SIG-M5 (cell line): ENCODE data around the gene ATXN1.

Source experiments
- DNase-seq: peaks from one replicate; lab custom pipeline; 2025; lab: John Stamatoyannopoulos, UW

The ATXN1 gene

DNA sequence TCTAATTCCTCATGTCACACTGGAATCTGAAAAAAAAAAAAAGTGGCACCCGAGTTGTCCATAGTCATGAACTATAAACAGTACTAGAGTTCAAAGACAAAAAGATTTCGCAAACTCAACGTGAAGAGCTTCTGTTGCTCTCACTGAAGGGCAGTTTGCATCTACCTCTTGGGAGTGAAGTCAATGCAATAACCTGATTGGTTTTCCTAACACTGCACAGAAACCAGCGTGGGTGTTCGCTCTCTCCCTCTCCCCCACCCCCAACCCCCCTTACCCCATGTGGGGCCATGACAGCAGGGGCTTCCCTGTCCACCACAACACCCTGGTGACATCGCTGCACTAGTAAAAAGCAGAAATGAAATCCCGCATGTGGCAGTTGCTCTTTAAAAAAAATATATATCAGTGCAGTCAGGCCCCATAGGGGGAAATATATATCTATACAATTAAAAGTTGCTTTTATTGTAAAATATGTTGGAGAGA is 456.0 kb downstream of the ATXN1 start:
- DNase-seq, result peak; percentile 71

DNA sequence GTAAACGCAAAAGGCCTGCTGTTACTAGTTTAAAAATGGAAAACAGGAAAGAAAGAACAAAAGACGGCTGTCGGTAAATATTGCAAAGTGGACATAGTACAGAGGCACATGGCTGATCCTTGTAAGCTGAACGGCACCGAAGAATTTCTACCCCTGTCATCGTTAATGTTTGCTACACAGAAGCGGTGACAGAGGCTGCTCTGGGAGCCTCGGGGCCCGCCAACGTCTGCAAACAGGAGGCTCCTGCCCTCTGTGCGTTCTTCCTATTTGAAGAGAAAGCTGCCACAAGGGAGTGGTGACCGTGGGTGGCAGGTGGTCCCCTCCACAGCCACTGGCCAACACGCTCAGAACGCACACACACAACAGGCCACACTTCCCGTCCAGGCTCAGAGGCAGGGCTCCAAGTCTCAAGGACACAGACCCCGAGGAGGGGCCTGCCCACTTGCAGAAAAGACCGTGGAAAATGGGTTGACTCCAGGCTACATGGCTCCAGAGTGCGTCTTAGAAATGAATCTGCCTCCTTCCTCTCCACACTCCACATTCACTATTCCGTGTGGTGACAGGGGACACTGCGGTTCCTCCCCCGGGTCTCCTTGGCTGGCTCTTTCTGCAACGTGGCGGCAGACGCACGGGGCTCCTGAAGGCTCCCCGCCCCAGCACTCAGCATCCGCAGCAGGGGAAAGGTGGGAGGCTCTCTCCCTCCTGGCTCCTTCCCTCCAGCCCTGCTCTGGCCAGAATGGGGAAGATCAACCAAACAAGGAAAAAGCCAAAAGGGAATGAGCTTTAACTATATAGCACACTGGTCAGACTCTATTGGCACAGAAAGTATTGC is 458.3 kb downstream of the ATXN1 start:
- DNase-seq, result no peak

DNA sequence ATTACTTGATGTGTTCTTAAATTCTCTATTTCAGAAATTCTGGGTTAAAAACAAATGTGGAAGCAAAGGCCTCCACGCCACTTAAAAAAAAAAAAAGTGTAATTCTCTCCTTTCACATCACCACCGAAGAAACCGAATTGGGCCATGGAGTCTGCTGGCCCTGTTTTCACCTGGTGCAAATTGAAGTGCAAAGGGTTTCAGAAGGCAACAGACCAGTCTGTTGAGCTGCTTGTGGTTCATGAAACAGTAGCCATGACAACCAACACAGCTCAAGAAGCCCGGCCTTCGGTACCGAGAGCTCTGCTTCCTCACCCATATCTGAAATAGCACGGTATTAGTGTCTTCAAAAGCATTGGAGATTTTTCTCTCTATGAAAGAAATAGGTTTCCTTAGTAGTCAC is 459.7 kb downstream of the ATXN1 start:
- no peak for DNase-seq

DNA sequence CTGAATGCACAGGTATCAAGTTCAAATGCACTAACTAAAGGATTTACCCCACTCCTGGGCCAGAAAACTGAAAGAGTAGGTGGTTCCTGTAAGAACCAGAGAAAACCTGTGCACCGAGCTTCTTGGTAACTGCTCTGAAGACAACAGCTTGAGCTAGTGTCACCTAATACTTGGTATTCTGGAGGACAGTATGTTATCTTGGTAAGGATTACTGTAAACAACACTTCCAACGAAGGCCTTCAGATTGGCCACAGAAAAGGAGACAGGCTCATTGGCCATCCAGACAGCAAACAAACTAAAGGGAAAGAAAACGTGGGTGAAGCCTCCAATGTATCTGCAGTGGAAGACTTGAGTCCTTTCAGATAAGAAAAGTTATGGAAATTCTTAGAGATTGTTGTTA is 461.4 kb downstream of the ATXN1 start:
- DNase-seq, result no peak

DNA sequence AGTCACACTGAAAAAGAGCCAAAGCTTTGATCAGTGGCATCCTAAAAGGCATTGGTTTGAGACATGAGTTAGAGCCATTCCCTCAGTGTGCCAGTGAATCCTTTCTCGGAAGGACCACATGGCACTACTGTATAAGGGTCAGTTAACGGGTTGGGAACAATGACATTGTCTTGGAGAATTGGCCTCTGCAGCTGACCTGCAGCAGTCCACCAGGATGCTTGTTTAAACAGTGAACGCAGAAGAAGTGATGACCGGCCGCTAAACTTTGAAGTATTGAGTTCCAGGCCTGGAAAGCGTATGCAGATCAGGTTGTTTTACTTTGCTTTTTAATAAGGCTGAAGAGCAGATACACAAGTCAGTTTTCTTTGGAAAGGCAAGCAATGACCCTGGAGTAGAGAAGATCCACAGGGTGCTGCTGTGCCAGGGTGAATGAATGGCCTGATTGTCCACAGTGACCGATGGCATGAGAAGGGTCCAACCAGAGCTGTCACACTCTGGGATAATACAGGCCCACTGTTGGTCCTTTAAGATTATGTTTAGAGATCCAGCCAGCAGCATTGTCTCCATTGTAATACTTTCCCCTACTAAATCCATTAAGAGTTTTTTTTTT is 465.1 kb downstream of the ATXN1 start:
- no peak for DNase-seq

DNA sequence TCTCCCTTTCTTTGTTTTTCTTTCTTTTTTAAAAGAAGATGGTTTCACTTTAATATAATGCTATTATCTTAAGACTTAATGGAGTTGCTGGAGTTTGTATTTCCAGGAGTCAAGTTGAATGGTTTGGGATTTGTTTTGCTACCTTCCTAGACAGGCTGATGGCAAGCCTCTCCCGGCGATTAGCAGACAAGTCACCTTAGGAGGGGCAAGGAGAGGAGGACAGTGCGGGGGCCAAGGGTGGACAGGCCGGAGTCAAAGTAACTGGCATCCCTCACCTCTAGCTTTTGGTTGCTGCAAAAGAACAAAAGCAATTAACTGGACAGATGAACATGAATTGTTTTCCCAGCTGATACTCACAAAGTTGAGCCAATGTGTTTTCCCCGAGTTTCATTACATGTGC is 465.8 kb downstream of the ATXN1 start:
- no peak for DNase-seq

DNA sequence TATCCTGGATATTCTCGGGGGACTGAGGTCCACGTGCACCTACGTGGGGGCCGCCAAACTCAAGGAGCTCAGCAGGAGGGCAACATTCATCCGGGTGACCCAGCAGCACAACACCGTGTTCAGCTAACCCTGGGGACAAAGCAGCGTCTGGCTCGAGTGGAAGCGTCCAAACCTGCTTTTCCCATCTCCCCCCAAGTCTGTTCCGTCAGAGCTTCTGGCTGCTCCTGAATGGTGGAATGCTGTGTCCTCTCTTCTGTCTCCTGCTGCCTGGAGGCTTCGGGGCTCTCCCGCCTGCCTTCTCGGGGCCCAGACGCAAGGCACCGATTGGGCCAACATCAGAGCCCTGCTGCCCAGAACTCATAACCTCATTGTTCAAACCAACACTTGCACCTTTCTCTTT is 466.2 kb downstream of the ATXN1 start:
- DNase-seq, result no peak

DNA sequence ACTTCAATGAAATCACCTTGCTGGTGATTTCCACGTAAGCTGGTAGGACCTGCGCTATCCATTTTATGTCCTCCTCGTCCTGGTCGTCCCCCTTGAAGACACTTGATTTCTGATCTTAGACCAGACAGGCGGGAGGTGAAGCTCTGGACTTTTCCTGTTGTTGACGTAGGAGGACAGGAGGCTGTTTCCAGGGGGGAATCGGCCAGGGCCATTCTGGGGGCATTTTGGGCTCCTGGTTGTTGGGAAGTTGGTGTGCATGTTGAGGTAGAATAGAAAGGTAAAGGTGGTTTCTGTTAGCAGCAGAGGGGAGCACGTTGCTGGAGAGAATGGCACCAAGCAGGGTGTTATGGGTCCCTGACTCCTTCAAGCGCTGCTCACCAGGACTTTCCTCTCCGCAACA is 466.9 kb downstream of the ATXN1 start:
- DNase-seq, result no peak

DNA sequence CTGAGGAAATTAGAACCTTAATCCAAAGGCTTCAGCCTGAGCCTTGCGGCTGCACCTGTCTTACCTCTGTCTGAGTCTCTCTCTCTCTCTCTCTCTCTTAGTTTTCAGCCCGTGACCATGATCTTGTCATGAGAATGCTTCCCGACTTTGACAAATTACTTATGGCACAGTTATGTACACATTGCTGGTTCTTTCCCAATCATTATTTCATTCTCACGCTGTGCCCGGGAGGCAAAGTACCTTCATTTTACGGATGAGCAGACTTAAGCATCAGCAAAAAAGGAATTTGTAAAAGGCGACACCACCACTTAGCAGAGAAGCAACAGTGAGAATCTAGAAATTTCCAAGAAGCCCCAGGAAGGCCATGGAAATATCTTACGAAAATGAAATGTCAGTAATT is 468.3 kb downstream of the ATXN1 start:
- no peak for DNase-seq

DNA sequence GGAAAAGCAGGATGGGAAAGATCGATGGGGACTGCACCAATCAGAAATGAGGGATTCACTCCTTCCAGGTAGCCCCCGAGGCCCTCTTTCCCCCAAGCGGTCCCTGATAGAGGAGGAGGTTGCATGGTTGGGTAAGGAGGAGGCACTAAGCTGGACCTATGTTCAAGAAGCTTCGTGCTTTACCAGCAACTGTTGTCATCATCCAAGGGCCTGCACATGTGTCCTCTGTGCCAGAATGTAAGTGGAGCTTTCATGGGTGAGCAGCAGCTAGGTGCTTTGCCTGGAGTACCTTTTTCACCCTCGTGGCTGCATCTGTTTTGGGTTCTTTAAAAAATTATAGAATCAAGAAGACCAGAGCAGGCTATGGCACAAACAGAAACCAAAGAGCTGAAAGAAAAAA is 468.8 kb downstream of the ATXN1 start:
- no peak for DNase-seq

DNA sequence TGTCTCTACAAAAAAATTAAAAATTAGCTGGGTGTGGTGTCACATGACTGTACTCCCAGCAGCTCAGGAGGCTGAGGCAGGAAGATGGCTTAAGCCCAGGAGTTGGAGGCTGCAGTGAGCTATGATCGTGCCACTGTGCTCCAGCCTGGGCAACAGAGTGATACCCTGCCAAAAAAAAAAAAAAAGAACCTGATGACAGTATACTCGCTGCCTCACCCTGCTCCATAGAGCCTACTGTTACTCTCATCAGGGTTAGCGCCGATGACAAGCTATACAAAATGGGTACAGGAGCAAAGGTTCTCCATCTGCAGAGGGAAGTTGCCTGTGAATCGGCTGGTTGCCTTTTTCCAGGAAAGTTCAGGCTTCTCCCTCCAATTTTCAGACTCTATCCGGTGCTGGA is 469.5 kb downstream of the ATXN1 start:
- no peak for DNase-seq

DNA sequence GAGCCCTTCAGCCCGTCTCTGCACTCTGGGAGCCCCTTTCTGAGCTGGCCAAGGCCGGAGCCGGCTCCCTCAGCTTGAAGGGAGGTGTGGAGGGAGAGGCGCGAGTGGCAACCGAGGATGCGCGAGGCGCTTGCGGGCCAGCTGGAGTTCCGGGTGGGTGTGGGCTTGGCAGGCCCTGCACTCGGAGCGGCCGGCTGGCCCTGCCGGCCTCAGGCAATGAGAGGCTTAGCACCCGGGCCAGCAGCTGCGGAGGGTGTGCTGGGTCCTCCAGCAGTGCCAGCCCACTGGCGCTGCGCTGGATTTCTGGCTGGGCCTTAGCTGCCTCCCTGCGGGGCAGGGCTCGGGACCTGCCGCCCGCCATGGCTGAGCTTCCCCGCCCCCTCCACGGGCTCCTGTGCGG is 473.1 kb downstream of the ATXN1 start:
- no peak for DNase-seq

DNA sequence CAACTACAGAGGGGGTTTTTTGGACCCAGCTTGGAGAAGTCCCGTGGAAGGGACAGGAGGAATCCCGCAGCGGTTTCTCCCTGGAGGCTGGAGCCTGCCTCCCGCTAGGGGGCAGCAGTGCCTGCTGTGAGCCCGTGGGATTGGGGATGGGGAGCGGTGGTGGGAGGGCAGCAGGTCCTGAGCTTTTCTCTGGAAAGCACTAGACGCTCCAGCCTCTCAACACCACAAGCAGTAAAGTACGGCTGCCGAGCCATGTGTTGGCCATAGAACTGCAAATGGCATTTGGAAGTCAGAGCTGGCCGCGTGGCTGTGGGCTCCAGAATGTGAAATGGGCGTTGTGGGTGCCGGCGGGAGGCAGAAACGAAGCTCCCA is 475.1 kb downstream of the ATXN1 start:
- no peak for DNase-seq

DNA sequence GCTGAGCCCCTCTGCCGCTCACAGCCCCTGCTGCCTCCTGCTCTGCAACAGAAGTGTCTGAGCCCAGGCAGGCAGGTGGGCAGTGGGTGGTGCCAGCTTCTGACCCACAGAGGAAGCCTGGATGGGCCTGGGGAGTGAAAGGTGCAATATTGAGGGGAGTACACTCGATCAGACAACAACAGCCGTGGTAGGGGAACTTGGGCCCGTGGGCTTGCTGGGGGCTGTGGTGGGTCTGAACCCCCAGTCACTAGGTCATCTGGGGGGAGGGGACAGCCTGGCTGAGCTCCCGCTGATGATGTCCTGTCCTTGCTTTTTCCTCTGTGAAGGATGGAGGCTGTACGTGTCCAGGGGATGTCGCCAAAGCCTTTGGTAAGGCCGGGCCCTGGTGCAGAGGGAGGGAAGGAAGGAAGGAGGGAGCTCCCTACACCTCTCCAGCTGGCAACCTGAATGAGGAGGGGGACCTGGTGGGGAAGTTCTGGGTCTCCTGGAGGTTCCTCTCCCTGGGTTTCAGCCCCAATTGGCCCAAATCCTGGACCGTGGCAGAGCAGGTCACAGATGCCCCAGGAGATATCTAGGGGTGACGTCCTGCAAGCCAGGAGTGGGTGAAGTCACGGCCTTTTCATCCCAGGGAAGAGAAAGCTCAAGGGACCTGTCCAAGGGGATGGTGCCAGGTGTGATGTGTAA is 475.7 kb downstream of the ATXN1 start:
- DNase-seq, result no peak

DNA sequence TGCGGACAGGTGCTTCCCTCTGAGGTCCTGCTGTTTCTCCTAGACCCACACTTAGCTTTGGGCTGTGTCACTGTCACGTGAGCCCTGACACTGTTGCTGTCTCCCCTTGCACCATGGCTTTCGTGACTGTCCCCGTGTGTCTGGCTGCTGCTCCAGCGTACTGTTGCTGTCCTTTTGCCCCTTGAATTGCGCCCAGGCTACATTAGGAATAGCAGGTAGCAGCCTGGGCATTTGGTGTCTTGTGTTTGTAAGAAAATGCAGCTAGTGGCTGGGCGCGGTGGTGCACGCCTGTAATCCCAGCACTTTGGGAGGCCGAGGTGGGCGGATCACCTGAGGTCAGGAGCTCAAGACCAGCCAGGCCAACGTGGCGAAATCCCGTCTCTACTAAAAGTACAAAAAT is 476.8 kb downstream of the ATXN1 start:
- no peak for DNase-seq

DNA sequence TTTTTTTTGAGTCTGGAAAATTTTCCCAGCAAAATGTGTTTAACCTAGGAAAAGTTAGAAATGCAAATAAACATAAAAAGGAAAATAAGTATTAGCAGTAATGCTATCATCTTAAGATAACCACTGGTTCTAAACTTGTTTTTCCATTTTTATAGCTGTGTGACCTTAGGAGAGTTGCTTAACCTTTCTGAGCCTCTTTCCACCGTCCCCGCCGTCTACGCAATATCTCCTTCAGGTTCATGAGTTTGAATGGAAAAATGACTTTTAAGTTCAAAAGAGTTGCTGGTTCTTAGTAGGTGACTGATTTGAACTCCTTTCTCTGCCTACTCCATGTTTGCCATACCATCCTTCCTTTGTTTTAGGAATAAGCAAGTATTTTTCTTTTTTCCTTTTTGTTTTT is 478.9 kb downstream of the ATXN1 start:
- no peak for DNase-seq

DNA sequence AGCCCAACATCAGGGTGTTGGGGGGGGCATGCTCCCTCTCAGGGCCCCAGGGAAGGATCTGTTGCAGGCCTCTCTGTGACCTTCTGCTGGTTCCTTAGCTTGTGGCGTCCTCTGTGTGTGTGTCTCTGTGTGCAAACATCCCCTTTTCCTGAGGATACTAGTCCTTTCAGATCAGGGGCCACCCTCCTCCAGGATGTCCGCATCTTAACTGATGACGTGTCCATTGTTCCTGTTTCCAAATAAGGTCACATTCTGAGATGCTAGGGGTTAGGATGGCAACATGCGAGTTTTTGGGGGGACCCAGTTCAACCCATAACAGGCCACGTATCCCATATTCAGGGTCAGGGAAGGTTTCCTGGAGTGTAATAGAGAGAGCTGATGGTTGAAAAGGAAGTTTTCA is 482.0 kb downstream of the ATXN1 start:
- DNase-seq, result no peak

DNA sequence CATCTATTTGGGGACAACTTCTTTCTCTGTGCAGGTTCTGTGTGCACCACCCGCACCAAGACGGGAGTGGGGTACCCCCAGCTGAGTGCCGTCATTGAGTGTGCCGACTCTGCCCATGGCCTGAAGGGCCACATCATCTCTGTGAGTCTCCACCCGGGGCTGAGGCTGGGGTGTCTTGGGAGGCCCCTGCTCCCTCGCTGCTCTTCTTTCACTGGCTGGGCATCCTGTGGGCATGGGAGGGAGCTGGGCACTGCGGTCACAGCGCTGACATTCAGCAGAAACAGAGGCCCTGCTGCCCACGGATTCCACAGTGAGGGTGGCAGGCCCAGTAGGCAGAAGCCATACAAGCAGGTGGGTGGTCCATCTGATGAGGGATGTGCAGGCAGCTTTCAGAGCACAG is 482.5 kb downstream of the ATXN1 start:
- no peak for DNase-seq

DNA sequence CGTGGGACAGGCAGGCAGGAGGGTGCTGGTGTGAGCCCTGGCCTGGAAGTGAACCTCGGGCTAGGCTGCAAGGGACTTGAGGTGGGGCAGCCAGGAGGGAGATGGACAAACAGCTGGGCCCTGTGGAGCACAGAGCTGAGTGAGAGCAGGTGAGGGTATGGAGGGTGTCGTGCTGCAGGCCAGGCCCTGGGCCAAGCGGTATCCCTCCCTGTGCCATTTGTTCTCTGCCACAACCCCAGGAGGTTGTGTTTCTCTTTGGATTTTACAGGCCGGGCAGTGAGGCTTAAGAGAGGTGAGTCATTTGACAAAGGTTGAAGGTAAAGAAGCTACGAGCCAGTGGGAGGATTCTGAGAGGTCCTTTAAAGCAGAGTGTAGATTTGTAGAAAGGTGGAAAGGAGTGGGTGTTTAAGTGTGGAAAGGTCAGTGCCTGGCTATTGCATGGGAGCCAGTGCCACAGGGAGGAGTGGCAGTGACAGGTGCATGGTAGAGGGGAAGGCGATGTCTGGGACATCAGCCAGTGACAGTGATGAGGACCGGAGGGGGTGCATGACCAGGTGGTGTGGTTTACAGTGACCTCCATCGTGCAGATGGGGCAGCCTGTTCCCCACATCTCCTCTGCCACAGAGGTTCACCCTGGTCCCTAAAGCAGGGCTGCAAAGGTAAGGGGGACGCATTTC is 483.1 kb downstream of the ATXN1 start:
- DNase-seq, result no peak

DNA sequence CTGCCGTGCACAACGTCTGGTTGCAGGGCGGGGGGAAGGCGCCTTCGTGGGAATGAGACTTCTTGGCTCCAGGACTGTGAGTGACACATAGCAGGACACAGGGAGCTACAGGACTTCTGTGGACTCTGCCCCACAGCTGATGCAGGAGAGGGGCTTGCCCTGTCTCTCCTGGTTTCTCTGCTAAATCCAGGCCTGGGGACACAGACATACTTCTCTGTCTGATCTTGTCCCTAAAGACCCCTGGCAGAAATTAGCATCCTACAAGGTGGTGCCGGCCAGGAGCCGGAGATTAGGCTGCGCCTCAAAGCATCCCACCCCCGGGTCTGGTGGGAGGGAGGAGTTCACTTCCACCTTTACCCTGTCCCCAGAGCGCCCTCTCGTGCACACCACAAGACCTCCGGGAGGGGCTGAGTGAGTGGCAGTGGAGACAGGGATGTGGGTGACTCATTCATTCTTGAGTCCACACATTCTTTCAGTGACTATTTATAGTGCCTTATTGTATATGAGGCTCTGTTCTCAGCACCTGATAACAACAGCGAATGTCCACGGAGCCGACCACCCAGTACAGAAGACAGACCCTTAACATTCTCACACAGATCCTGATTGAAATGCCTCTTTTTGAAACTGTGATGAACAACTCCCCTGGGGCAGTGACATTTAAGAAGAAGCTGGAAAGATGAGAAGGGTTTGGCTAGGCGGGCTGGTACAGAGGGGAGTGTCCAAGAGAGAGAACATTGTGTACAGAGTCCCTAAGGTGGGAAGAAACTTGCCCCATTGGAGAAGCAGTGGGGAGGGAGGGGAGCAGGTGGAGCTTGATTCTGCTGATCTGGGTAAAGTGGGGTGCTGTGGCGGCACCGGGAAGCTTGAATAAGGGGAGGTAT is 483.9 kb downstream of the ATXN1 start:
- peak; percentile 15 for DNase-seq

DNA sequence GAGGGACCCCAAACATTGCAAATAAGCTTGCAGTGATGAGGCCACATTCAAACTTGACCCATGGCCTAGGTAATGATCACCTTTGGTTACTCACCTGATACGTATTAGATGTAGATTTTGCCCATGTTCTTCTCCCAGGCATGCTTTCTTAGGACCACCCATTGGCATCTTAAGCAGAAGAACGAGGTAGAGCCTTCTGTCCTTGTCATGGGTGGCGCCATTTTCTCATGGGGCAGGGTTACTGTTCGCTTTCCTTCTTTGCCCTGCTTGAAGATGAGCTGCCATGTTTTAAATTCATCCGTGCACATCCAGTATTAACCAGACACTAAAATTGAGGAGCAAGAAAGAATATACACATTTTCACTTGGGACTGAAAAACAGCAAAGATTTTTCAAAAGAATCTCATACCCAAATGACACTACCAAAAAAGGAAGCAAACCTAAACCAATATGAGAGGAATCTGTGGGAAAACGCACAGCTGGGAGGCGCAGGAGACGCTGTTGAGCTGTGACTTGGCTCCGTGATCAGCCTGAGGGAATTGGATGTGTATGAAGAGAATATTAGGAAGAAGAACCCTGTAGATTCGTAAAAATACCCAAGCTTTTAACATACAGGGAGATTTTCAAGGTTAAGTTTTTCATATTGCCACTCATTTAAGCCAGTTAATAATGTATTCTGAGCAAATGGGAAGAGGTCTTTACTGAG is 486.2 kb downstream of the ATXN1 start:
- DNase-seq, result no peak
